ENCODE results near the gene GXYLT2.

Gene GXYLT2

DNA sequence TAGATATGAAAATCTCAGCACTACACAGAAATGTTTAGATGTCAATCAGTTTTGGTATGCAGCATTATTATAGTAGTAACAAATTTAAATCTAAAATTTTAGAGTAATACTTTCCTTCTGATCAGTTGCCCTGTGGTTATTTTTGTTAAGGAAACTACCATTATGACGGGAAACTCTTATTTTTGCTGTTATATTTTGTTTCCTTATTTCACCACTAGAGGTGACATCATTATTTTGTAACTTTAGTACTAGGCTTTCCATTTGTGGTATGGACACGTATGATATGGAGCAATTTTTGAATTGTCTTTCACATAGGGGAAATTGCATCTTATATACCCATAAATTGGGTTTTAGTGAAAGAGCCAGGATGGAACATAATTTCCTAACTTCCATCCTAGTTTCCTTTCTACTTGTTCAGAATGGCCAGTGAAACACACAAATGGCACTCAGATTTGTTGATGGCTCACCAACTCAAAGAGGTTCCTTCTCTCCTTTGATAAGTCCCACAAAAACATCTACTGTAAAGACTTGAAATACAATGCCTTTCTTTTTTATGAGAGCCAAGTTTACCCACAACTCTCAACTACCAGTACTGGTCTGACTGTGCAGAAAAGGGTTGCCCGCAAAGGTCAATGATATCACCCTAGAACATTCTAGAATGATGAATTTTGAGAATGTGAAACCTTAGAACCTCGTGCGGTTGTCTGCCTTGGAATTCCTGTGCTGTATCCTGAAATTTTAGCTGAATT lies 89.4 kb downstream of the GXYLT2 start:
- Histone ChIP-seq H3K4me2 (ENCODE audit: low read length) (no peak overlapping the region), H3K56ac (ENCODE audit: low read length) (no peak overlapping the region), H3K79me2 (ENCODE audit: control insufficient read depth, insufficient read depth, low read length) (no peaks in the 10 kb centered on the region), H3K4ac (ENCODE audit: low read depth, low read length) (no peak overlapping the region), H2BK5ac (ENCODE audit: low read length) (no peak overlapping the region), H3K9ac (ENCODE audit: low read length) (no peak overlapping the region), H2BK15ac (replicated peaks; ENCODE audit: low read depth) (no peak overlapping the region), H4K8ac (ENCODE audit: low read depth, low read length) (no peak overlapping the region), H3K36me3 (ENCODE audit: control insufficient read depth, insufficient read depth, low read length) (no peaks in the 10 kb centered on the region), H2AK5ac (ENCODE audit: low read length) (no peak overlapping the region), H3K4me3 (ENCODE audit: low read length) (no peak overlapping the region), H3K27me3 (ENCODE audit: insufficient read depth, low read length, poor library complexity) (no peaks in the 10 kb centered on the region), H3K27ac (ENCODE audit: low read depth, low read length) (no peak overlapping the region), H4K5ac (ENCODE audit: low read length) (no peak overlapping the region), H3K23ac (ENCODE audit: low read length) (no peak overlapping the region), H3K79me1 (ENCODE audit: low read length) (no peaks in the 10 kb centered on the region), H3K18ac (ENCODE audit: low read length) (no peak overlapping the region), H3K4me1 (ENCODE audit: control insufficient read depth, low read depth, low read length) (peaks cover 11% of the 10 kb centered on the region), H2BK120ac (ENCODE audit: low read depth, low read length) (no peak overlapping the region)
- WGBS (ENCODE audit: extremely low coverage, insufficient coverage, low lambda C conversion rate), result no CpG with 5 or more reads among the region's 5 CpGs
- DNase-seq, result no peak

DNA sequence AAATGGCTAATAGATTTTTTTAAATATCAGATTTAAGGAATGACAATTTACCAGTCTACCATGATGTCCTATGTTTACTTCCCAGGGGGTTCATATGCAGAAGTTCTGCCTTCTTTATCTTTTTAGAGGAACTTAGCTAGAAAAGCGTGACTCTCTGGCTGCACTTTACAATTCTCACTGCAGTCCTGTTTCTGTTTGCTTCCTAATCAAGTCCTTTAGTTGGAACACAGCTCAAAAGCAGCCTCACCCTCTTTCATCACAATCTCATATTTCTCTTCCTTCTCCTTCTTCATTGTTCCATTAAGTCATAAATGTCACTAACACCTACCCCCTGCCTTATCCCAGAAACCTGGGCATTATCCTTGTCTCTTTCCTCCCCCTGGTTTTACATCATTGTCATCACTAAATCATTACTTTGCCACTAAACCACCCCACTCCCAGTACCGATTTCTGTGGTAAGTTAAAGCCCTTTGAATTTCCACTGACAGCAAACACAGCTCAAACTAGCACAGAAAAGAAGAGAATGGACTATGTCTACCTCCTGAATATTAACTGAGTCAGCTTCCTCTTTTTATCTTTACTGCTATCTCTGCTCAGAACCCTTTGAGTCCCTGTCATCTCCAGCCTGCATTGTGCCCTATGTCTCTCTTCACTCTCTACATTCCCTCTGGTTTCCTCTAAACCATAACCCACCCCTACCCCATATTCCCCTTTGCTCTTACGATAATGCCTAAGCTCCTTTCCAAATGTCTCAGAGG lies 94.9 kb downstream of the GXYLT2 start:
- Histone ChIP-seq H2BK15ac (replicated peaks; ENCODE audit: low read depth) (no peak overlapping the region), H4K5ac (ENCODE audit: low read length) (no peak overlapping the region), H4K8ac (ENCODE audit: low read depth, low read length) (no peak overlapping the region), H3K4me1 (ENCODE audit: control insufficient read depth, low read depth, low read length) (no peaks in the 10 kb centered on the region), H2BK120ac (ENCODE audit: low read depth, low read length) (no peak overlapping the region), H3K79me2 (ENCODE audit: control insufficient read depth, insufficient read depth, low read length) (no peaks in the 10 kb centered on the region), H3K36me3 (ENCODE audit: control insufficient read depth, insufficient read depth, low read length) (no peaks in the 10 kb centered on the region), H3K4me2 (ENCODE audit: low read length) (no peak overlapping the region), H2BK5ac (ENCODE audit: low read length) (no peak overlapping the region), H2AK5ac (ENCODE audit: low read length) (no peak overlapping the region), H3K27me3 (ENCODE audit: insufficient read depth, low read length, poor library complexity) (no peaks in the 10 kb centered on the region), H3K4ac (ENCODE audit: low read depth, low read length) (no peak overlapping the region), H3K4me3 (ENCODE audit: low read length) (no peak overlapping the region), H3K79me1 (ENCODE audit: low read length) (no peaks in the 10 kb centered on the region), H3K27ac (ENCODE audit: low read depth, low read length) (no peak overlapping the region), H3K23ac (ENCODE audit: low read length) (no peak overlapping the region), H3K9ac (ENCODE audit: low read length) (no peak overlapping the region), H3K56ac (ENCODE audit: low read length) (no peak overlapping the region), H3K18ac (ENCODE audit: low read length) (no peak overlapping the region)
- no CpG with 5 or more reads among the region's 3 CpGs for WGBS (ENCODE audit: extremely low coverage, insufficient coverage, low lambda C conversion rate)
- no peak for DNase-seq

- Histone ChIP-seq H3K79me1 (ENCODE audit: low read length) (no peaks in the 10 kb centered on the region), H3K4ac (ENCODE audit: low read depth, low read length) (no peak overlapping the region), H4K5ac (ENCODE audit: low read length) (no peak overlapping the region), H3K9ac (ENCODE audit: low read length) (no peak overlapping the region), H3K79me2 (ENCODE audit: control insufficient read depth, insufficient read depth, low read length) (no peaks in the 10 kb centered on the region), H2BK5ac (ENCODE audit: low read length) (no peak overlapping the region), H3K27me3 (ENCODE audit: insufficient read depth, low read length, poor library complexity) (no peaks in the 10 kb centered on the region), H3K27ac (ENCODE audit: low read depth, low read length) (no peak overlapping the region), H3K56ac (ENCODE audit: low read length) (no peak overlapping the region), H2BK15ac (replicated peaks; ENCODE audit: low read depth) (no peak overlapping the region), H3K4me2 (ENCODE audit: low read length) (no peak overlapping the region), H2AK5ac (ENCODE audit: low read length) (no peak overlapping the region), H2BK120ac (ENCODE audit: low read depth, low read length) (no peak overlapping the region), H3K18ac (ENCODE audit: low read length) (no peak overlapping the region), H4K8ac (ENCODE audit: low read depth, low read length) (no peak overlapping the region), H3K4me1 (ENCODE audit: control insufficient read depth, low read depth, low read length) (no peaks in the 10 kb centered on the region), H3K23ac (ENCODE audit: low read length) (no peak overlapping the region), H3K36me3 (ENCODE audit: control insufficient read depth, insufficient read depth, low read length) (no peaks in the 10 kb centered on the region), H3K4me3 (ENCODE audit: low read length) (no peak overlapping the region)
- DNase-seq, result no peak
- WGBS (ENCODE audit: extremely low coverage, insufficient coverage, low lambda C conversion rate), result no CpG with 5 or more reads among the region's 1 CpG
These were observed 97.7 kb downstream of the GXYLT2 start for GRCh38 chr3:72985576-72985975.

- H3K36me3 ChIP-seq (ENCODE audit: control insufficient read depth, insufficient read depth, low read length), result no peaks in the 10 kb centered on the region
- WGBS (ENCODE audit: extremely low coverage, insufficient coverage, low lambda C conversion rate), result no CpG with 5 or more reads among the region's 5 CpGs
- H3K56ac ChIP-seq (ENCODE audit: low read length), result no peak overlapping the region
- H2BK5ac ChIP-seq (ENCODE audit: low read length), result no peak overlapping the region
- H2BK15ac ChIP-seq (replicated peaks; ENCODE audit: low read depth), result no peak overlapping the region
- H3K18ac ChIP-seq (ENCODE audit: low read length), result no peak overlapping the region
- H2AK5ac ChIP-seq (ENCODE audit: low read length), result no peak overlapping the region
- no peaks in the 10 kb centered on the region for H3K27me3 ChIP-seq (ENCODE audit: insufficient read depth, low read length, poor library complexity)
- H3K9ac ChIP-seq (ENCODE audit: low read length), result no peak overlapping the region
- no peak overlapping the region for H3K4me3 ChIP-seq (ENCODE audit: low read length)
- no peak overlapping the region for H3K23ac ChIP-seq (ENCODE audit: low read length)
- no peak for DNase-seq
- no peak overlapping the region for H3K4me2 ChIP-seq (ENCODE audit: low read length)
- H3K79me2 ChIP-seq (ENCODE audit: control insufficient read depth, insufficient read depth, low read length), result no peaks in the 10 kb centered on the region
- H3K79me1 ChIP-seq (ENCODE audit: low read length), result no peaks in the 10 kb centered on the region
- H4K8ac ChIP-seq (ENCODE audit: low read depth, low read length), result no peak overlapping the region
- H3K27ac ChIP-seq (ENCODE audit: low read depth, low read length), result no peak overlapping the region
- H3K4ac ChIP-seq (ENCODE audit: low read depth, low read length), result no peak overlapping the region
- no peak overlapping the region for H4K5ac ChIP-seq (ENCODE audit: low read length)
- no peaks in the 10 kb centered on the region for H3K4me1 ChIP-seq (ENCODE audit: control insufficient read depth, low read depth, low read length)
- no peak overlapping the region for H2BK120ac ChIP-seq (ENCODE audit: low read depth, low read length)
These were observed 103.0 kb downstream of the GXYLT2 start for GRCh38 chr3:72990701-72991395.

DNA sequence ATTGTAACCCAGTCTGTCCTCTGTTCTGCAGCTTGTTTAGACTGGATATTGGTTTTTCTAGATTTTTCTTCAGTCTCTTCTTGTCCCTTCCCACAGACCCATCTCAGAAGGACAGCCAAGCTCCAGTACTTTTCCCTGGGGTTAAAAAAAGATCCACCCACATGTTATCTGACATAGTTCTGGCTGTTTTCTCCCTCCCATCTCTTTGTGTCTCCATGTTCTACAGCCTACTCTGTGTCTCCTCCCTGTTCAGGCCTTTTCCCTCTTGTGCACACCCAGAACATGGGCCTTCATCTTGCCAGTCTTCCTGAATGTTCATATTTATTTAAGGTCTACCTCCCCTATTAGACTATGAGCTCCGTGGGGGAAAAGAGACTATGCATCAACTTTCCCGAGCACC lies 103.7 kb downstream of the GXYLT2 start:
- no peak overlapping the region for H3K4me3 ChIP-seq (ENCODE audit: low read length)
- WGBS (ENCODE audit: extremely low coverage, insufficient coverage, low lambda C conversion rate), result no CpG with 5 or more reads among the region's 2 CpGs
- H3K27me3 ChIP-seq (ENCODE audit: insufficient read depth, low read length, poor library complexity), result no peaks in the 10 kb centered on the region
- no peak overlapping the region for H3K18ac ChIP-seq (ENCODE audit: low read length)
- no peak overlapping the region for H3K23ac ChIP-seq (ENCODE audit: low read length)
- H4K8ac ChIP-seq (ENCODE audit: low read depth, low read length), result no peak overlapping the region
- DNase-seq, result no peak
- no peak overlapping the region for H3K56ac ChIP-seq (ENCODE audit: low read length)
- no peak overlapping the region for H2BK15ac ChIP-seq (replicated peaks; ENCODE audit: low read depth)
- no peak overlapping the region for H2BK5ac ChIP-seq (ENCODE audit: low read length)
- H3K79me1 ChIP-seq (ENCODE audit: low read length), result no peaks in the 10 kb centered on the region
- no peak overlapping the region for H4K5ac ChIP-seq (ENCODE audit: low read length)
- no peak overlapping the region for H3K4me2 ChIP-seq (ENCODE audit: low read length)
- no peak overlapping the region for H2BK120ac ChIP-seq (ENCODE audit: low read depth, low read length)
- no peak overlapping the region for H3K27ac ChIP-seq (ENCODE audit: low read depth, low read length)
- H3K36me3 ChIP-seq (ENCODE audit: control insufficient read depth, insufficient read depth, low read length), result no peaks in the 10 kb centered on the region
- H3K4me1 ChIP-seq (ENCODE audit: control insufficient read depth, low read depth, low read length), result no peaks in the 10 kb centered on the region
- no peak overlapping the region for H3K4ac ChIP-seq (ENCODE audit: low read depth, low read length)
- no peak overlapping the region for H3K9ac ChIP-seq (ENCODE audit: low read length)
- no peak overlapping the region for H2AK5ac ChIP-seq (ENCODE audit: low read length)
- H3K79me2 ChIP-seq (ENCODE audit: control insufficient read depth, insufficient read depth, low read length), result no peaks in the 10 kb centered on the region
